EH (cell line): Measurements from ENCODE around the gene LASP1.
"Not testable (repeated sequence)": the region's sequence is repeated elsewhere in the genome, so short reads cannot be mapped to it uniquely, and the experiment has no call there.

ENCODE experiments used
- DNase-seq: peaks from one replicate; pipeline ENCODE4 v3.0.0-alpha.2; 2015; ENCODE audit warnings: low read depth

LASP1 gene

GRCh38 chr17:38908676-38909181, 38.9 kb downstream of the LASP1 start:
- DNase-seq, result no peak

- DNase-seq, result no peak
Observed at GRCh38 chr17:38910325-38910724, 40.5 kb downstream of the LASP1 start.

- no peak for DNase-seq
Observed at GRCh38 chr17:38911081-38911730, 41.3 kb downstream of the LASP1 start.

GRCh38 chr17:38911731-38912081, 41.8 kb downstream of the LASP1 start:
- not testable (repeated sequence) for DNase-seq

GRCh38 chr17:38912221-38912813, 42.5 kb downstream of the LASP1 start:
- DNase-seq, result peak; percentile 41

- no peak for DNase-seq
Observed at GRCh38 chr17:38914741-38915638, 45.1 kb downstream of the LASP1 start.

GRCh38 chr17:38915639-38915995, 45.8 kb downstream of the LASP1 start:
- DNase-seq, result no peak

GRCh38 chr17:38916771-38917170, 46.9 kb downstream of the LASP1 start:
- no peak for DNase-seq

- no peak for DNase-seq
Observed at GRCh38 chr17:38917259-38917658, 47.4 kb downstream of the LASP1 start.

- no peak for DNase-seq
Observed at GRCh38 chr17:38918129-38918913, 48.5 kb downstream of the LASP1 start.

GRCh38 chr17:38918916-38919315, 49.1 kb downstream of the LASP1 start:
- DNase-seq, result no peak

GRCh38 chr17:38919316-38920078, 49.6 kb downstream of the LASP1 start:
- DNase-seq, result no peak

GRCh38 chr17:38920374-38921291, 50.8 kb downstream of the LASP1 start:
- DNase-seq, result no peak

- peak; percentile 50 for DNase-seq
Observed at GRCh38 chr17:38921756-38922411, 52.0 kb downstream of the LASP1 start.

GRCh38 chr17:38922538-38923297, 52.9 kb downstream of the LASP1 start:
- DNase-seq, result peak; percentile 80

GRCh38 chr17:38925263-38925995, 55.6 kb downstream of the LASP1 start, which contains the start of gene LASP1NB:
LASP1NB (plus strand) TSS chr17:38925614.
- DNase-seq, result peak; percentile 57

GRCh38 chr17:38926293-38927070, 56.6 kb downstream of the LASP1 start:
- DNase-seq, result peak; percentile 47
